Psoas muscle (tissue), 8 donors: Measurements from ENCODE around the gene SLC25A13. TPM values are rescaled to one million over a fixed set of nuclear protein-coding genes. Genes with fewer than 3 reads are reported as not detected.

Experiments used
- ATAC-seq, 4 donors: fragments of 200-7000 bp; cut with Tn5 transposase; one replicate each; pipeline ENCODE4 v1.9.1; 2020; ENCODE audit warnings: moderate library complexity in 3 of 4, mild to moderate bottlenecking in 2 of 4
- DNase-seq, 2 donors: peaks; one replicate each; pipeline ENCODE4 v3.0.0-alpha.2; 2020
- H3K27ac ChIP-seq: fragments of 200-600 bp; one replicate; pipeline ENCODE4 v1.8.0; 2022
- H3K27me3 ChIP-seq, 3 donors: fragments of 200-600 bp in 1 of 3; one replicate each; pipeline versions ENCODE4 v1.6.1 to v1.8.0; 2013 to 2022; ENCODE audit warnings: low read length in 2 of 3, mild to moderate bottlenecking in 2 of 3, moderate library complexity in 1 of 3; ENCODE audit not compliant: insufficient read depth in 3 of 3
- H3K36me3 ChIP-seq, 2 donors: fragments of 200-600 bp in 1 of 2; one replicate each; pipeline versions ENCODE4 v1.6.1 to v1.8.0; 2013 to 2022; ENCODE audit warnings: low read depth in 1 of 2, mild to moderate bottlenecking in 1 of 2, moderate library complexity in 1 of 2; ENCODE audit not compliant: insufficient read depth in 1 of 2
- H3K4me1 ChIP-seq: fragments of 200-600 bp; one replicate; pipeline ENCODE4 v1.8.0; 2022
- H3K4me3 ChIP-seq: fragments of 200-600 bp; one replicate; pipeline ENCODE4 v1.8.0; 2022; ENCODE audit warnings: mild to moderate bottlenecking
- H3K9me3 ChIP-seq: fragments of 200-600 bp; one replicate; pipeline ENCODE4 v1.8.0; 2022
- WGBS, 3 donors: extraction: QIAGEN DNeasy Blood & Tissue Kit; methylation state at CpG; one replicate each; pipeline versions ENCODE4 v1.1.6 to v1.1.7; 2013; 5-methylcytosine and 5-hydroxymethylcytosine counted together
- intact Hi-C, 2 donors: fragments of 100-400 bp; cut with DNase I; formaldehyde crosslinking; loops; one replicate each; pipeline versions ENCODE4 v1.11.0 to v1.14.2; 2022
- polyA plus RNA-seq, 3 donors: library from polyadenylated mRNA; stranded (reverse); fragments of 200-250 nt; gene quantifications; one replicate each; pipeline ENCODE4 v1.2.3, GENCODE V29; 2013
- total RNA-seq, 4 donors: library from RNA; stranded (reverse); fragmentation: NEBNext Ultra II Directional in 2 of 4; extraction: Animal tissue kit (Norgen Biotek cat#: 25700) in 2 of 4; gene quantifications; one replicate each; pipeline versions ENCODE4 v1.2.1 to v1.2.4, GENCODE V29; 2021 to 2023
- TF ChIP-seq, protein P1 (sequence below): fragments of 200-600 bp; IDR thresholded peaks from one replicate; pipeline ENCODE4 v1.8.0; 2022; ENCODE audit warnings: antibody characterized with exemption
- donor health status: healthy with polysubstance abuse.
- donor health status: DM: no; HTN: no; CAD: no; lungs with moderate emphysema.
- donor health status: Bipolar disorder and iron deficiency.
- donor health status: healthy.
- donor health status: DM: yes; HTN: yes; CAD: no.
- donor health status: DM: no; HTN: no; CAD: no.
- donor health status: DM: no; HTN: no; CAD: no.
- donor health status: DM: yes; HTN: yes; CAD: no.

Gene SLC25A13
- total and polyA plus RNA-seq, 7 donors = 3.3 to 31.6 (median 9.0) TPM

DNA sequence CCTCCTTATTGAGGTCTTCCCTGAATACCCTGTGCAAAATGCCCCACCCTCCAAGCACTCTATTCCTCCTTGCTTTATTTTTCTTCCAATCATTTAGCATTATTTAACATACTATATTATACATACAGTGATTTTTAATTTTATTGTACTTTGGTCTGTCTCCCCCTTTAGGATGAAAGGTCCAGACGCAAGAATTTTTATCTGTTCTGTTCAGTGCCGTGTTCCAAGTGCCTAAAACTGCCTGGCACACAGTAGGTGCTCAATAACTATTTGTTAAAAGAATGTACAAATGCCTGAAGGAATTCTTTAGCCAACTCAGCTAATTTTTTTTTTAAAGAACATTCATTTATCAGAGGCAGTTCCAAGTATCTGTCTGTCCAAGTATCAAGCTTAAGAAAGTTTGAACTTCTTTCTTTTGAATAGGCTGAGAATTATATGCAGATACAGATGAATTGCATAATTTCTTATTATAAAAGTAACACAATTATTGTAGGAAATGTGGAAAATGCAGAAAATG, 34.1 kb upstream of the SLC25A13 start:
- no peaks in the 10 kb centered on the region for H3K4me1 ChIP-seq
- 34 to 64% (median 60%) methylated on average over 2 of the region's 2 CpGs for WGBS, 3 donors
- intact Hi-C loops = no loop called here
- ATAC-seq (no peak), DNase-seq (no peak)
- no peaks in the 10 kb centered on the region for H3K36me3 ChIP-seq
- no peaks in the 10 kb centered on the region for H3K9me3 ChIP-seq
- no peak overlapping the region for H3K27ac ChIP-seq
- TF ChIP-seq, protein P1, sequence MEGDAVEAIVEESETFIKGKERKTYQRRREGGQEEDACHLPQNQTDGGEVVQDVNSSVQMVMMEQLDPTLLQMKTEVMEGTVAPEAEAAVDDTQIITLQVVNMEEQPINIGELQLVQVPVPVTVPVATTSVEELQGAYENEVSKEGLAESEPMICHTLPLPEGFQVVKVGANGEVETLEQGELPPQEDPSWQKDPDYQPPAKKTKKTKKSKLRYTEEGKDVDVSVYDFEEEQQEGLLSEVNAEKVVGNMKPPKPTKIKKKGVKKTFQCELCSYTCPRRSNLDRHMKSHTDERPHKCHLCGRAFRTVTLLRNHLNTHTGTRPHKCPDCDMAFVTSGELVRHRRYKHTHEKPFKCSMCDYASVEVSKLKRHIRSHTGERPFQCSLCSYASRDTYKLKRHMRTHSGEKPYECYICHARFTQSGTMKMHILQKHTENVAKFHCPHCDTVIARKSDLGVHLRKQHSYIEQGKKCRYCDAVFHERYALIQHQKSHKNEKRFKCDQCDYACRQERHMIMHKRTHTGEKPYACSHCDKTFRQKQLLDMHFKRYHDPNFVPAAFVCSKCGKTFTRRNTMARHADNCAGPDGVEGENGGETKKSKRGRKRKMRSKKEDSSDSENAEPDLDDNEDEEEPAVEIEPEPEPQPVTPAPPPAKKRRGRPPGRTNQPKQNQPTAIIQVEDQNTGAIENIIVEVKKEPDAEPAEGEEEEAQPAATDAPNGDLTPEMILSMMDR = no peak
- H3K4me3 ChIP-seq = no peak overlapping the region
- no peaks in the 10 kb centered on the region for H3K27me3 ChIP-seq

GRCh38 chr7:96354881-96355280, 33.0 kb upstream of the SLC25A13 start:
- no peaks in the 10 kb centered on the region for H3K36me3 ChIP-seq
- no peak for DNase-seq
- H3K4me1 ChIP-seq = no peaks in the 10 kb centered on the region
- no peak for ATAC-seq
- TF ChIP-seq, protein P1 = no peak
- H3K27me3 ChIP-seq = no peaks in the 10 kb centered on the region
- 47 to 91% (median 78%) methylated on average over 3 of the region's 3 CpGs for WGBS, 3 donors
- no peak overlapping the region for H3K4me3 ChIP-seq
- intact Hi-C loops = no loop called here
- H3K27ac ChIP-seq = no peak overlapping the region
- no peaks in the 10 kb centered on the region for H3K9me3 ChIP-seq

DNA sequence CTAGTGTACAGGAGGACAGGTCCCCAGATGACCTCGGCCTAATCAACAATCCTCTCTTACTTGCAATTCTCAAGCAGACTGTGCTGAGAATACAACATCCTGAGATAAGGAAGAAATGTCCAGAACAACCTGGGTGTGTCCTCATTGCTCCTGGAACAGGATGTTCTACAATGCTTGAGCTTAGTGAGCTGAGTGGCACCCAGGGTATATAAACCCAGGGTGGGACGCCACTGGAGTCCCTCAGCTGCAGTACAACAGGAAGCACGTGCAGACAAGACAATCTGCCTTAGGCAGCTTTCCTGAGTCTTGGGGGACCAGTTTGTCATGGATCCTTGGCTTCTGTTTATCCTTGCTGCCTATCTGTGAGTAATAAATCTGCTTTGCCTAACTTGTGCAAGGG, 27.7 kb upstream of the SLC25A13 start:
- Histone ChIP-seq H3K9me3 (no peaks in the 10 kb centered on the region), H3K36me3 (no peaks in the 10 kb centered on the region), H3K4me3 (no peak overlapping the region), H3K27ac (no peak overlapping the region), H3K27me3 (no peaks in the 10 kb centered on the region), H3K4me1 (no peaks in the 10 kb centered on the region)
- TF ChIP-seq, protein P1 = no peak
- intact Hi-C loops = no loop called here
- 52 to 55% (median 53%) methylated on average over 3 of the region's 3 CpGs for WGBS, 3 donors
- peak in 1 of 2 donors; percentile 50 for DNase-seq
- ATAC-seq = peak in 2 of 4 donors; percentile 58 to 65

GRCh38 chr7:96347471-96347870, 25.6 kb upstream of the SLC25A13 start:
- TF ChIP-seq, protein P1 = no peak
- Histone ChIP-seq H3K9me3 (no peaks in the 10 kb centered on the region), H3K4me1 (no peaks in the 10 kb centered on the region), H3K27ac (no peak overlapping the region), H3K36me3 (no peaks in the 10 kb centered on the region), H3K27me3 (no peaks in the 10 kb centered on the region), H3K4me3 (no peak overlapping the region)
- intact Hi-C loops = no loop called here
- 90 to 92% (median 90%) methylated on average over 2 of the region's 2 CpGs for WGBS, 3 donors
- ATAC-seq (no peak), DNase-seq (no peak)

GRCh38 chr7:96346293-96346953, 24.5 kb upstream of the SLC25A13 start:
- H3K27me3 ChIP-seq = no peaks in the 10 kb centered on the region
- intact Hi-C loops = no loop called here
- TF ChIP-seq, protein P1 = no peak
- DNase-seq (no peak), ATAC-seq (peak in 3 of 4 donors; percentile 46 to 64 (median 48))
- no peaks in the 10 kb centered on the region for H3K9me3 ChIP-seq
- H3K4me1 ChIP-seq = no peaks in the 10 kb centered on the region
- no peak overlapping the region for H3K4me3 ChIP-seq
- WGBS, 3 donors = 21 to 33% (median 26%) methylated on average over 5 of the region's 5 CpGs
- no peak overlapping the region for H3K27ac ChIP-seq
- H3K36me3 ChIP-seq = no peaks in the 10 kb centered on the region
